IMR-90 (cell line): Measurements from ENCODE around the gene LGALS1. TPM values are rescaled to one million over a fixed set of nuclear protein-coding genes. Genes with fewer than 3 reads are reported as not detected.

ENCODE experiments used
- ATAC-seq: fragments of 200-7000 bp; cut with Tn5 transposase; 2 replicates; pipeline ENCODE4 v1.9.1; 2020; ENCODE audit warnings: low read depth, mild to moderate bottlenecking, moderate library complexity
- BruUV-seq: library from RNA; stranded (reverse); fragments of 400-500 nt; replicated peaks from 2 replicates; lab custom pipeline; 2021; lab: Mats Ljungman, UMichigan
- CTCF ChIA-PET: fragments of 300-600 bp; formaldehyde crosslinking; extraction: SDS; loops from one replicate; lab custom pipeline; 2021; ENCODE audit warnings: antibody characterized with exemption; lab: Yijun Ruan, JAX
- POLR2A ChIA-PET: fragments of 300-600 bp; sonication (Branson Sonifier 250); formaldehyde crosslinking; loops from one replicate; lab custom pipeline; 2022; ENCODE audit warnings: antibody characterized with exemption; ENCODE audit not compliant: unreplicated experiment; lab: Charles Lee
- DNase-seq: peaks from one replicate; pipeline ENCODE4 v3.0.0; 2013
- H2AFZ ChIP-seq: replicated peaks from 2 replicates; pipeline ENCODE3; 2013; ENCODE audit warnings: low read length, mild to moderate bottlenecking; ENCODE audit not compliant: poor library complexity
- H2AK5ac ChIP-seq: 2 replicates; pipeline ENCODE4 v1.6.1; 2013; ENCODE audit warnings: low read depth, low read length, inconsistent platforms
- H2AK9ac ChIP-seq: replicated peaks from 2 replicates; pipeline ENCODE3; 2013; ENCODE audit warnings: mild to moderate bottlenecking, low read depth, low read length, moderate library complexity; ENCODE audit not compliant: poor library complexity
- H2BK120ac ChIP-seq: 2 replicates; pipeline ENCODE4 v1.6.1; 2013; ENCODE audit warnings: low read depth, low read length, inconsistent platforms
- H2BK15ac ChIP-seq: 3 replicates; pipeline ENCODE4 v1.6.1; 2013; ENCODE audit warnings: low read depth, low read length, inconsistent platforms
- H2BK20ac ChIP-seq: 2 replicates; pipeline ENCODE4 v1.6.1; 2013; ENCODE audit warnings: low read depth, mild to moderate bottlenecking, inconsistent platforms, low read length, moderate library complexity
- H2BK5ac ChIP-seq: 2 replicates; pipeline ENCODE4 v1.6.1; 2013; ENCODE audit warnings: mild to moderate bottlenecking, low read depth, low read length, inconsistent platforms; ENCODE audit not compliant: poor library complexity, severe bottlenecking
- H3K14ac ChIP-seq: replicated peaks from 2 replicates; pipeline ENCODE4 v1.6.1; 2013; ENCODE audit warnings: low read depth, low read length, inconsistent platforms
- H3K18ac ChIP-seq: 2 replicates; pipeline ENCODE4 v1.6.1; 2013; ENCODE audit warnings: low read depth, low read length, control low read depth
- H3K23ac ChIP-seq: 2 replicates; pipeline ENCODE4 v1.6.1; 2013; ENCODE audit warnings: low read depth, low read length, inconsistent platforms
- H3K27ac ChIP-seq: 2 replicates; pipeline ENCODE4 v1.5.1; 2013; ENCODE audit warnings: mild to moderate bottlenecking, control low read depth, low read length; ENCODE audit not compliant: insufficient read depth
- H3K27me3 ChIP-seq: 2 replicates; pipeline ENCODE4 v1.6.1; 2013; ENCODE audit warnings: low read length; ENCODE audit not compliant: control insufficient read depth, insufficient read depth
- H3K36me3 ChIP-seq: 2 replicates; pipeline ENCODE4 v1.6.1; 2013; ENCODE audit warnings: low read length, mixed read lengths; ENCODE audit not compliant: control insufficient read depth, insufficient read depth
- H3K4ac ChIP-seq: 2 replicates; pipeline ENCODE4 v1.6.1; 2013; ENCODE audit warnings: low read depth, low read length, inconsistent platforms
- H3K4me1 ChIP-seq: 2 replicates; pipeline ENCODE4 v1.6.1; 2013; ENCODE audit warnings: low read length, mixed read lengths; ENCODE audit not compliant: control insufficient read depth, insufficient read depth
- H3K4me2 ChIP-seq: 2 replicates; pipeline ENCODE4 v1.6.1; 2013; ENCODE audit warnings: low read depth, mild to moderate bottlenecking, control low read depth, low read length, moderate library complexity
- H3K4me3 ChIP-seq: 2 replicates; pipeline ENCODE4 v1.5.1; 2013; ENCODE audit warnings: low read depth, mild to moderate bottlenecking, control low read depth, low read length, moderate library complexity; ENCODE audit not compliant: insufficient read depth
- H3K56ac ChIP-seq: 2 replicates; pipeline ENCODE4 v1.6.1; 2013; ENCODE audit warnings: low read length, inconsistent platforms; ENCODE audit not compliant: insufficient read depth; ENCODE audit errors: extremely low read depth
- H3K79me1 ChIP-seq, 2 experiments: 2 replicates each; pipeline ENCODE4 v1.6.1; 2013; ENCODE audit warnings: low read length in 2 of 2, inconsistent platforms in 1 of 2, low read depth in 1 of 2
- H3K9ac ChIP-seq: 2 replicates; pipeline ENCODE4 v1.6.1; 2013; ENCODE audit warnings: low read depth, low read length, control low read depth
- H3K9me1 ChIP-seq: 2 replicates; pipeline ENCODE4 v1.6.1; 2013; ENCODE audit warnings: low read length, inconsistent platforms; ENCODE audit not compliant: insufficient read depth
- H3K9me3 ChIP-seq: 2 replicates; pipeline ENCODE4 v1.6.1; 2013; ENCODE audit warnings: low read length; ENCODE audit not compliant: control insufficient read depth, insufficient read depth
- H4K20me1 ChIP-seq: 2 replicates; pipeline ENCODE4 v1.6.1; 2013; ENCODE audit warnings: low read length, inconsistent platforms; ENCODE audit not compliant: insufficient read depth
- H4K5ac ChIP-seq: 2 replicates; pipeline ENCODE4 v1.6.1; 2013; ENCODE audit warnings: mild to moderate bottlenecking, low read depth, low read length, control low read depth
- H4K8ac ChIP-seq, 2 experiments: 2 replicates each; pipeline ENCODE4 v1.6.1; 2013; ENCODE audit warnings: low read depth in 2 of 2, low read length in 2 of 2, control low read depth in 1 of 2, inconsistent platforms in 1 of 2
- H4K91ac ChIP-seq: 2 replicates; pipeline ENCODE4 v1.6.1; 2013; ENCODE audit warnings: low read depth, low read length, inconsistent platforms; ENCODE audit not compliant: insufficient read depth
- BHLHE40 ChIP-seq: fragments of 150-350 bp; IDR thresholded peaks from 2 replicates; pipeline ENCODE4 v1.6.1; 2016; ENCODE audit warnings: mild to moderate bottlenecking, low read depth, low read length
- CEBPB ChIP-seq: IDR thresholded peaks from 2 replicates; pipeline ENCODE4 v1.6.1; 2012; ENCODE audit warnings: low read depth, low read length, improper control_type of control experiment
- CHD1 ChIP-seq: IDR thresholded peaks from 2 replicates; pipeline ENCODE4 v1.6.1; 2012; ENCODE audit warnings: low read depth, low read length, improper control_type of control experiment
- CTCF ChIP-seq: conservative IDR thresholded peaks from 2 replicates; pipeline ENCODE4 v1.5.1; 2012; ENCODE audit warnings: mild to moderate bottlenecking, low read depth, low read length, improper control_type of control experiment
- ELK1 ChIP-seq: fragments of 150-350 bp; IDR thresholded peaks from 2 replicates; pipeline ENCODE4 v1.6.1; 2016; ENCODE audit warnings: low read depth, mild to moderate bottlenecking, low read length, moderate library complexity, borderline replicate concordance
- FOS ChIP-seq: fragments of 150-350 bp; IDR thresholded peaks from 2 replicates; pipeline ENCODE4 v1.6.1; 2016; ENCODE audit warnings: low read depth, low read length
- MAFK ChIP-seq: IDR thresholded peaks from 2 replicates; pipeline ENCODE4 v1.6.1; 2012; ENCODE audit warnings: low read depth, low read length, improper control_type of control experiment
- MAZ ChIP-seq: IDR thresholded peaks from 2 replicates; pipeline ENCODE4 v1.6.1; 2012; ENCODE audit warnings: low read depth, mild to moderate bottlenecking, low read length, improper control_type of control experiment, moderate library complexity, borderline replicate concordance
- MXI1 ChIP-seq: IDR thresholded peaks from 2 replicates; pipeline ENCODE4 v1.6.1; 2012; ENCODE audit warnings: low read depth, mild to moderate bottlenecking, low read length, moderate library complexity, borderline replicate concordance
- NFE2L2 ChIP-seq: fragments of 150-350 bp; IDR thresholded peaks from 2 replicates; pipeline ENCODE4 v1.6.1; 2016; ENCODE audit warnings: low read depth, mild to moderate bottlenecking, low read length
- POLR2A ChIP-seq: IDR thresholded peaks from 2 replicates; pipeline ENCODE4 v1.6.1; 2012; ENCODE audit warnings: mild to moderate bottlenecking, low read depth, low read length
- RAD21 ChIP-seq: IDR thresholded peaks from 2 replicates; pipeline ENCODE4 v1.6.1; 2012; ENCODE audit warnings: low read length, improper control_type of control experiment
- RCOR1 ChIP-seq: IDR thresholded peaks from 2 replicates; pipeline ENCODE4 v1.6.1; 2012; ENCODE audit warnings: mild to moderate bottlenecking, low read length, improper control_type of control experiment; ENCODE audit not compliant: insufficient replicate concordance
- RFX5 ChIP-seq: IDR thresholded peaks from 2 replicates; pipeline ENCODE4 v1.8.0; 2012; ENCODE audit warnings: low read depth, mild to moderate bottlenecking, low read length, moderate library complexity
- SMC3 ChIP-seq: fragments of 150-350 bp; IDR thresholded peaks from 2 replicates; pipeline ENCODE4 v1.6.1; 2016; ENCODE audit warnings: low read depth, mild to moderate bottlenecking, antibody characterized with exemption, low read length, moderate library complexity
- USF2 ChIP-seq: fragments of 150-350 bp; IDR thresholded peaks from 2 replicates; pipeline ENCODE4 v1.6.1; 2017; ENCODE audit warnings: mild to moderate bottlenecking, antibody characterized with exemption, low read length, low read depth
- WGBS, 2 experiments: methylation state at CpG; one replicate each; pipeline versions ENCODE4 v1.1.5 to v1.1.7; 2013; ENCODE audit warnings: missing lambda C conversion rate in 2 of 2; ENCODE audit not compliant: insufficient read length in 1 of 2; ENCODE audit errors: extremely low coverage in 2 of 2; 5-methylcytosine and 5-hydroxymethylcytosine counted together
- dilution Hi-C: fragments of 300-500 bp; cut with HindIII; formaldehyde crosslinking; loops from one replicate; pipeline ENCODE4 v1.14.3; 2018; ENCODE audit warnings: low sequenced_read_pairs; ENCODE audit not compliant: unreplicated experiment
- in situ Hi-C: fragments of 300-500 bp; cut with MboI; formaldehyde crosslinking; loops from 3 replicates; pipeline ENCODE4 v1.14.3; 2019; ENCODE audit warnings: low sequenced_read_pairs, inconsistent platforms, mixed read lengths
- intact Hi-C: fragments of 100-400 bp; cut with micrococcal nuclease; formaldehyde crosslinking; loops from 2 replicates; pipeline ENCODE4 v1.10.0; 2022
- polyA plus RNA-seq, 3 experiments: library from polyadenylated mRNA; depleted of rRNA; stranded (reverse); fragments of >200 nt; gene quantifications; 2 replicates each; pipeline ENCODE4 v1.2.3, GENCODE V29; 2012; ENCODE audit warnings: low replicate concordance in 1 of 3
- total RNA-seq: library from RNA; depleted of rRNA; stranded (reverse); fragments of >200 nt; gene quantifications from 2 replicates; pipeline ENCODE4 v1.2.3, GENCODE V29; 2012

The LGALS1 gene
- total and polyA plus RNA-seq, 2 of the 4 experiments (the other 2 are of a cell fraction), result 11,896 to 15,383 TPM

GRCh38 chr22:37628830-37629229, 46.6 kb upstream of the LGALS1 start:
- Histone ChIP-seq H3K4ac (no peak overlapping the region), H3K79me1 (peaks cover 0 to 16% of the 10 kb centered on the region in 2 experiments; a peak in 2 of 4 replicates), H4K91ac (no peak overlapping the region), H3K4me1 (peaks cover 11% of the 10 kb centered on the region), H2BK15ac (no peak overlapping the region), H3K4me2 (no peak overlapping the region), H3K9ac (no peak overlapping the region), H4K5ac (no peak overlapping the region), H2BK5ac (no peak overlapping the region), H2AK5ac (no peak overlapping the region), H2BK120ac (no peak overlapping the region), H3K27ac (no peak overlapping the region), H4K8ac (no peak overlapping the region), H3K9me3 (no peaks in the 10 kb centered on the region), H3K27me3 (no peaks in the 10 kb centered on the region), H3K23ac (no peak overlapping the region), H2BK20ac (no peak overlapping the region), H3K14ac (no peak overlapping the region), H2AFZ (no peak overlapping the region), H3K36me3 (peaks cover 48% of the 10 kb centered on the region; the same call in 1 of the 2 replicates), H4K20me1 (no peaks in the 10 kb centered on the region; the same call in 1 of the 2 replicates), H3K9me1 (peaks cover 8% of the 10 kb centered on the region; the same call in 1 of the 2 replicates), H3K4me3 (no peak overlapping the region), H3K18ac (no peak overlapping the region), H2AK9ac (no peak overlapping the region), H3K56ac (no peak overlapping the region)
- POLR2A ChIA-PET, result no interaction called here
- DNase-seq (no peak), ATAC-seq (no peak)
- intact Hi-C loops (no loop called here), dilution Hi-C loops (no loop called here), in situ Hi-C loops (no loop called here)
- no TSS peak for BruUV-seq
- CTCF ChIA-PET, result no interaction called here
- TF ChIP-seq CHD1 (no peak), BHLHE40 (no peak), RCOR1 (no peak), RAD21 (no peak), USF2 (no peak), CTCF (no peak), FOS (no peak), CEBPB (no peak), RFX5 (no peak), MAFK (no peak), SMC3 (no peak), POLR2A (no peak), MAZ (no peak), ELK1 (no peak), NFE2L2 (no peak), MXI1 (no peak)
- WGBS, 2 experiments, result 77% methylated on average over 3 of the region's 8 CpGs; no CpG with 5 or more reads in 1 of the 2 experiments
